Left lung (tissue), 10 donors: ENCODE data around the gene NUP210L. TPM values are rescaled to one million over a fixed set of nuclear protein-coding genes. Genes with fewer than 3 reads are reported as not detected.
"Not testable (repeated sequence)": the region's sequence is repeated elsewhere in the genome, so short reads cannot be mapped to it uniquely, and the experiment has no call there.

Experiments
- ATAC-seq: fragments of 200-7000 bp; cut with Tn5 transposase; one replicate; pipeline ENCODE4 v1.9.1; 2020; ENCODE audit warnings: moderate library complexity
- DNase-seq, 4 donors: peaks; one replicate each; pipeline ENCODE4 v3.0.0-alpha.2; 2013 to 2020
- H3K27ac ChIP-seq, 2 donors: fragments of 200-600 bp; sonication (generic) in 1 of 2; one replicate each; pipeline versions ENCODE4 v1.5.0 to v1.8.0; 2020 to 2021
- H3K27me3 ChIP-seq, 2 donors: fragments of 200-600 bp; sonication (generic) in 1 of 2; one replicate each; pipeline versions ENCODE4 v1.5.0 to v1.8.0; 2020 to 2021
- H3K36me3 ChIP-seq, 2 donors: fragments of 200-600 bp; sonication (generic) in 1 of 2; one replicate each; pipeline versions ENCODE4 v1.5.0 to v1.8.0; 2020 to 2021
- H3K4me1 ChIP-seq, 2 donors: fragments of 200-600 bp; one replicate each; pipeline ENCODE4 v1.8.0; 2021
- H3K4me3 ChIP-seq, 2 donors: fragments of 200-600 bp; sonication (generic) in 1 of 2; one replicate each; pipeline versions ENCODE4 v1.5.0 to v1.8.0; 2020 to 2021; ENCODE audit warnings: mild to moderate bottlenecking in 1 of 2
- H3K9me3 ChIP-seq, 2 donors: fragments of 200-600 bp; sonication (generic) in 1 of 2; one replicate each; pipeline versions ENCODE4 v1.5.0 to v1.8.0; 2020 to 2021
- CTCF ChIP-seq, 2 donors: fragments of 200-600 bp; sonication (generic) in 1 of 2; IDR thresholded peaks; one replicate each; pipeline versions ENCODE4 v1.5.0 to v1.8.0; 2021; ENCODE audit warnings: antibody characterized with exemption in 2 of 2
- intact Hi-C, 2 donors: fragments of 100-400 bp; cut with DNase I; formaldehyde crosslinking; loops; one replicate each; pipeline versions ENCODE4 v1.11.2 to v1.14.2; 2022
- polyA plus RNA-seq, 6 donors: library from polyadenylated mRNA; unstranded; fragments of 120-200 nt; gene quantifications; one replicate each; pipeline ENCODE4 v1.2.1, GENCODE V29; 2013; ENCODE audit not compliant: insufficient read length in 6 of 6
- total RNA-seq, 2 donors: library from RNA; stranded (reverse); fragmentation: NEBNext Ultra II Directional; extraction: Animal tissue kit (Norgen Biotek cat#: 25700); gene quantifications; one replicate each; pipeline ENCODE4 v1.2.1, GENCODE V29; 2021
- donor health status: DM: no; HTN: yes; CAD: no.
- donor health status: DM: no; HTN: no; CAD: no.

NUP210L gene
- total and polyA plus RNA-seq, 8 donors: 0.09 to 0.27 (median 0.18) TPM

GRCh38 chr1:154157520-154158306, 2.8 kb upstream of the NUP210L start:
- no peaks in the 10 kb centered on the region for H3K27me3 ChIP-seq
- H3K27ac ChIP-seq: peak overlapping the region; percentile 47 to 76
- H3K36me3 ChIP-seq: peaks cover 2 to 84% of the 10 kb centered on the region in 2 donors
- H3K4me1 ChIP-seq: peaks cover 13 to 73% of the 10 kb centered on the region in 2 donors
- no peak overlapping the region for H3K4me3 ChIP-seq
- TF ChIP-seq CTCF (IDR thresholded peaks at IDR 0.05): no peak
- intact Hi-C loops: no loop called here
- DNase-seq: peak in 2 of 4 donors; percentile 30 to 56
- H3K9me3 ChIP-seq: no peaks in the 10 kb centered on the region
- ATAC-seq: peak; percentile 81

GRCh38 chr1:154155251-154155650, 378 bp upstream of the NUP210L start:
- peaks cover 0 to 60% of the 10 kb centered on the region in 2 donors for H3K36me3 ChIP-seq
- intact Hi-C loops: no loop called here
- TF ChIP-seq CTCF (IDR thresholded peaks at IDR 0.05): no peak
- H3K27me3 ChIP-seq: no peaks in the 10 kb centered on the region
- no peak overlapping the region for H3K4me3 ChIP-seq
- peak in 3 of 4 donors; percentile 56 to 78 (median 63) for DNase-seq
- H3K4me1 ChIP-seq: peaks cover 13 to 66% of the 10 kb centered on the region in 2 donors
- peak overlapping the region; percentile 76 to 85 for H3K27ac ChIP-seq
- H3K9me3 ChIP-seq: no peaks in the 10 kb centered on the region
- peak; percentile 81 for ATAC-seq

- H3K4me3 ChIP-seq: no peak overlapping the region
- H3K4me1 ChIP-seq: peaks cover 13 to 63% of the 10 kb centered on the region in 2 donors
- intact Hi-C loops: no loop called here
- peak overlapping the region; percentile 76 to 85 for H3K27ac ChIP-seq
- DNase-seq (no peak), ATAC-seq (no peak)
- peaks cover 0 to 48% of the 10 kb centered on the region in 2 donors for H3K36me3 ChIP-seq
- TF ChIP-seq CTCF (IDR thresholded peaks at IDR 0.05): no peak
- no peaks in the 10 kb centered on the region for H3K9me3 ChIP-seq
- H3K27me3 ChIP-seq: no peaks in the 10 kb centered on the region
Measured at GRCh38 chr1:154154053-154154452, 820 bp downstream of the NUP210L start.

- no peaks in the 10 kb centered on the region for H3K9me3 ChIP-seq
- H3K36me3 ChIP-seq: peaks cover 0 to 20% of the 10 kb centered on the region in 2 donors
- no peak overlapping the region for H3K4me3 ChIP-seq
- H3K27ac ChIP-seq: no peak overlapping the region
- H3K4me1 ChIP-seq: peaks cover 8 to 45% of the 10 kb centered on the region in 2 donors
- no peak for TF ChIP-seq CTCF (IDR thresholded peaks at IDR 0.05)
- intact Hi-C loops: no loop called here
- no peak for ATAC-seq
- H3K27me3 ChIP-seq: no peaks in the 10 kb centered on the region
- no peak for DNase-seq
Measured at GRCh38 chr1:154151311-154151710, 3.6 kb downstream of the NUP210L start.

GRCh38 chr1:154148807-154149206, 6.1 kb downstream of the NUP210L start:
- H3K9me3 ChIP-seq: no peaks in the 10 kb centered on the region
- peaks cover 0 to 22% of the 10 kb centered on the region in 2 donors for H3K4me1 ChIP-seq
- no peaks in the 10 kb centered on the region for H3K27me3 ChIP-seq
- no peak for TF ChIP-seq CTCF (IDR thresholded peaks at IDR 0.05)
- peak overlapping the region in 1 of 2 donors; percentile 41 for H3K27ac ChIP-seq
- H3K4me3 ChIP-seq: no peak overlapping the region
- H3K36me3 ChIP-seq: no peaks in the 10 kb centered on the region
- ATAC-seq (peak; percentile 45), DNase-seq (no peak)
- intact Hi-C loops: no loop called here

GRCh38 chr1:154147505-154147904, 7.4 kb downstream of the NUP210L start:
- intact Hi-C loops, H3K27me3 ChIP-seq, H3K36me3 ChIP-seq, ATAC-seq, H3K4me3 ChIP-seq, DNase-seq, H3K9me3 ChIP-seq, H3K27ac ChIP-seq: not testable (repeated sequence)
- peaks cover 0 to 14% of the 10 kb centered on the region in 2 donors for H3K4me1 ChIP-seq
